HT1080 (cell line): ENCODE data around the gene ALX3. TPM values are rescaled to one million over a fixed set of nuclear protein-coding genes. Genes with fewer than 3 reads are reported as not detected.
"Not testable (repeated sequence)": the region's sequence is repeated elsewhere in the genome, so short reads cannot be mapped to it uniquely, and the experiment has no call there.

ENCODE experiments used
- DNase-seq: peaks from one replicate; pipeline ENCODE4 v3.0.0-alpha.2; 2015; ENCODE audit warnings: low read depth
- total RNA-seq: library from RNA; depleted of rRNA; stranded (reverse); fragments of >200 nt; shearing (Covaris generic); gene quantifications from 2 replicates; pipeline ENCODE4 v1.2.3, GENCODE V29; 2014

The ALX3 gene
- total RNA-seq, 1 experiment from 2014 or later = not detected

DNA sequence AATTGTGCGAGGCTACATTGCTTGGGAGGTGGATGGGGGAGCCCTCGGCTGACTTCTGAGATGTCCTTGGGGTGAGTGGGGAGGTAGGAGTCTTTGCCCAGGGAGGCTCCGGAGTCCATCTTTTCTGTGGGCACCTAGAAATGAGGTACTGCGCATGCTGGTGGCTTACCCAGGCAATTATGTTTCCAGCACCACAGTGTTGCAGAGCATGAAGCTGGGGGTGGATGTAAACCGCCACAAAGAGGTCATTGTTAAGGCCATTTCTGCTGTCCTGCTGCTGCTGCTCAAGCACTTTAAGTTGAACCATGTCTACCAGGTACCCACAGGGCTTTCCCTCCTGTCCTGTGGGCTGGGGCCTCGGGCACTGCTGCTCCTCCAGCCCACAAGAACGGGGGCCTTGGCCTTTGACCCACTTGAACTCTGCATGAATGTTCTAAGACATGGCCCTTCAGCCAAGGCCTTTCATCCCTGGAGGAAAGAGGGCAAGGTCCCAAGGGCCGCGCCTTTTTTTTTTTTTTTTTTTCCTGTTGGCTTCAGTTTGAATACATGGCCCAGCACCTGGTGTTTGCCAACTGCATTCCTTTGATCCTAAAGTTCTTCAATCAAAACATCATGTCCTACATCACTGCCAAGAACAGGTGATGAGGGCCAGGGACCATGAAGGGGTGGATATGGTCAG lies 21.4 kb downstream of the ALX3 start:
- no peak for DNase-seq

DNA sequence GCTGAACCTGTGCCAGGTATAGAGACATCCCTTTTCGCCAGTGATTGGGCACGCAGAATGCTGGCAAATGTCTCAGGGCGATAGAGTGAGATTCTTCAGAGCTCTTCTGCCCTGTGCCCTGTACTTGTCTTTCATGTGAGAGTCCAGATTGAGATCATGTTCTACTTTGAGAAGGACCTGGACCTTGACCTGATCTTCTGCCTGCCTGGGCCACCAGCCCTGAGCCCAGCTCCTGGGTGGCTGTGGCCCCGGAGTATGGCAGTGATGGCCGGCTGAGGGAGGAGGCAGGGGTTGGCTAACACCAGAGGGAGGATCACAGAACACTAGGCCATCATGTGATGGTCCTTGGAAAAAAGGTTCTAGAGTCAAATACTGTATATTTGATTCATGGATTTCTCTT lies 22.2 kb downstream of the ALX3 start:
- no peak for DNase-seq

DNA sequence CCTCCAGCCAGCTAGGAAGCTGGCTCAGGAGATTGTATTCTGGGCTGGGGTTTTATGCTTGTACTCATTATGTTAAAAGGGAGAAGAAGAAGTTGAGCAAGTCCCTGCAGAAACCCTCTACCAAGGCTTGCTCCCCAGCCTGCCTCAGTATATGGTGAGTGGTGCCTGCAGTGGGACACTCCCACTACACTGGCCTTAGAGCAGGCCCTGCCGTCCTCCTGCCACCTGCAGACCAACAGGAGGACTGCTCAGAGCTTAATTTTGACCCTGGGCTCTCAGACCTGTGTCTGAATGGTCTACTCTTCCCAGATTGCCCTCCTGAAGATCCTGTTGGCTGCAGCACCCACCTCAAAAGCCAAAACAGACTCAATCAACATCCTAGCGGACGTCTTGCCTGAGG lies 23.0 kb downstream of the ALX3 start:
- DNase-seq = no peak

DNA sequence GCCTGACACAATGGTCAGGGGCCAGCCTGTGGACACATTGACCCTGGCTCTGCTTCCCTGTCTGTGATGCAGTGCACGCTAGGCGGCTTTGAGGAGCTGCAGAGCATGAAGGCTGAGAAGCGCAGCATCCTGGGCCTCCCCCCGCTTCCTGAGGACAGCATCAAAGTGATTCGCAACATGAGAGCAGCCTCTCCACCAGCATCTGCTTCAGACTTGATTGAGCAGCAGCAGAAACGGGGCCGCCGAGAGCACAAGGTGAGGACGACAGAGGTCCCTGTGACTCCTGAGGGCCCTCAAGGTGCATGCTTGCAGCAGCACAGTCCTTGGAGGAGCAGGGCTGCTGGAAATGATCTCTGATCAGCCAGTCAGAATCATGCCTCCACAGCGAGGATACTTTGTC lies 27.5 kb downstream of the ALX3 start:
- DNase-seq = no peak

DNA sequence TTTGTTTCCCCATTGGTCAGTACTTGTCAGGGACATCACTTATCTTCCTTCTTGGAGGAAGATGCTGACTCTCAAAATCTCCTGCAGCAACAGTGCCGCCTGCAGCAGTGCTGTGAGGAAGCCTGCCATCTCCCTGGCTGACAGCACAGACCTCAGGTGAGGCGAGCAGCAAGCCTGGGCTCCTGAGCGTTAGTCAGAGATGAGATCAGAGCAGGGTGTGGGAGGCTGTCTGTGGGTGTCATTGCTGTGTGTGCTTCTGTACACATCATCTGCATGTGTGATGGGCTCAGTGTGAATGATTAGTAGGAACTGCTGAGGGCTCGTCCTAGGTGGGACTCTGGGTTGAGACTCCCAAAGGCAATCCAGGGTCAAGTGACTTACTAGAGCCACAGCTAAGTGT lies 29.9 kb downstream of the ALX3 start:
- DNase-seq = no peak

DNA sequence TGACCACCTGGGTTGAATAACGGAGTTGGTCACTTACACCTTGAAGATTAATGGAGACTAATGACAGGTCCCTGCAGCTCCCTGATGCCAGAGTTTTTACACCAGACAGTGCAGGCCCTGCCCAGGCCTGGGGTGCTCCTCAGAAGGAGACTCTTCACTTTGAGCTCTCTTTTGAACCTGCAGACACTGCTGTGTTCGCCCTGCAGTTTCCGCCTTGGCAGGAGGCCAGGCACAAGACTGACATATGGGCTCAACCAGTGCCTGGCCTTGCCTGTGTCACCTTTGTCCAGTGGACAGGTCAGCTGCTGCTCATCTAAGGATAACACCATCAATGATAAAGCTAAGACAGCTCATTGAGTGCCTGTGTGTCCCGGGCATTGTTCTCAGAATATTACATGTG lies 30.8 kb downstream of the ALX3 start:
- no peak for DNase-seq

DNA sequence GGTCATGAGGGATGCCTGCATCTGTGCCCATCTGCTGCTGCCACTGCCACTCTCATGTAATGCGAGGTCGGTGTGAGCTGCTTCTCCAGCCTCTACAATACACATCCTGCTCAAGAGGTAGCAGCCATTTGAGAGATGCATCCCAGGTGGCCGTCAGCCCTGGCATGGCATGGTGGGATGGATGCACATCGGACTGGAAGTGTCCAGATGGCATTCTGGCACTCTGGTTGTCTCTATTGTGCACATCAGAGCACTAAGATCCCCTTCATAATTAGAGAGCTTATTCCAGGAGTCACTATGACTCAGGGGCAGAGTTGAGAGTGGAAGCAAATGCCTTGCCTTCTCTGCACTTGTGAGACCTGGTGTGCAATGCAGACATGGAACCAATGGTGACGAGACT lies 32.2 kb downstream of the ALX3 start:
- no peak for DNase-seq

DNA sequence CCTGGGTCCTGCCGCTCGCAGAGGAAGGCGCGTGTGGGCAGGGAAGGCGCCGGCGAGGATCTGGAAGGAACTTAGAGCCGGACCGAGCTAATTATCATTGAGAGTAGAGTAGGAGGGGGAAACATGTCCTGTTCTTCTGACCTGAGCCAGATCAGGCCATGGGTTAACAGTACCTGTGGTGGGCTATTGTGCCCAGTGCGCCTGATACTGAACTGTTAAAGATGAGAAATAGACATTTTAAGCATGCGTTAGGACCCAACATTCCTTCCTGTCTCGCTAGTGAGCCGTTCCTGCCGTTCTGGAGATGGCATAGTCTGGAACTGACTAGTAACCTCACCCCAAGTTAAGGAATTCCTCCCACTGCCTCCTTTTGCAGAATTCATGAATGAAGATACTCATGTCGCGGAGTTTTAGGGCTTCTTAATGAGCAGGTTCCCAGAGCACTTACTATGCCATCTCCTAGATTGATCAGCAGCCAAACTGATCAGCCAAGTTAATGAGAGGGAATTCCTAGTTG lies 35.2 kb downstream of the ALX3 start:
- peak; percentile 17 for DNase-seq

DNA sequence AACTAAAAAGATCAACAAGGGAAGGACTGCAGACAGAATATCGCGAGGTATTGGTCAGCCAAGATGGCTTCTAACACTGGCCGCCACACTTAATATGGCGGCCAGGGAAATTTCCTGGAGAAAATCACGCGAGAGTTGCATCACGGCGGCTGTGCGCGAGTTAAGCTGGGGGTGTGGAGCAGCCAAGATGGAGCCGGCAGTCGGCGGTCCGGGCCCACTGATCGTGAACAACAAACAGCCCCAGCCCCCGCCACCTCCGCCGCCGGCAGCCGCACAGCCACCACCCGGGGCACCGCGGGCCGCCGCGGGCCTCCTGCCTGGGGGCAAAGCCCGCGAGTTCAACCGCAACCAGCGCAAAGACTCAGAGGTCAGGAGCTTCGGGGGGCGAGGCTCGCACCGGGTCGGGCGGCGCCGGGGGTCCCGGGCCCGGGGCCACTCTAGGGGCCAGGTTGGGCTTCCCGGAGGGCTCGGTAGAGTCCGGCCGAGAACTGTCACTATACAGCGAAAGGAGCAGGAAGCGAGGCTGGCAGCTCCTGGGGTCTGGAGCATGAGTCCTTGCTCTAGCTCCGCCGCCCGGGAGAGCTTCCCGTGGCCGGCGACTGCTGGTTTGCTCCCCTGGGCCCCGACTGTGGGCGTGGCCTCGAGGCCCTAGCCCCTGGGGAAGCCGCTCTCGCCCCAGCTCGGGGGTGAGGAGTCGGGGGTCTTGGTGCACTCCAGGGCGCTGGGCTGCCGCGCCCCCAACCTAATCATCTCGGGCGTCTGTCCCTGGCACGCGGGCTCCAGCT lies 35.8 kb downstream of the ALX3 start, which contains the start of gene STRIP1:
Gene STRIP1 (plus strand): TSS at position 174 of the 785 bp plus-strand sequence. CDS start 14 bp downstream, at position 188.
- DNase-seq = peak; percentile 97

DNA sequence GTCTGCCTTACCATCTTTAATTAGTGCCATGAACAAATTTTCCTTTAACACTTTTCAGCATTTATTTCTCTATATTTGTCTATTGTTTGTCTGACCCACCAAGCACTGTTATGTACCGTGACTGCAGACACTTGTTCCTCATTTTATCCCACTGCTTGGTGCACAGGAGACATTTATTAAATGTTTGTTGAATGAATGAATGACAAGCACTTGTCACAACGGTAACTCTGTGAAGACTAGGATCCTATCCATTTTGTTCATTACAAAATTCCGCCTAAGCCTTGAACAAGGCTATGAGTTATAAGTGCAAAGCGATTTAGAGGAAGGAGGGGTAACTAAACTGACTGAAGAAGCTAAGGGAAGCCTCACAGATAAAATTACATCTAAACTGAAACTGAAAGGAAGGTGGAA lies 36.4 kb downstream of the ALX3 start:
- no peak for DNase-seq

DNA sequence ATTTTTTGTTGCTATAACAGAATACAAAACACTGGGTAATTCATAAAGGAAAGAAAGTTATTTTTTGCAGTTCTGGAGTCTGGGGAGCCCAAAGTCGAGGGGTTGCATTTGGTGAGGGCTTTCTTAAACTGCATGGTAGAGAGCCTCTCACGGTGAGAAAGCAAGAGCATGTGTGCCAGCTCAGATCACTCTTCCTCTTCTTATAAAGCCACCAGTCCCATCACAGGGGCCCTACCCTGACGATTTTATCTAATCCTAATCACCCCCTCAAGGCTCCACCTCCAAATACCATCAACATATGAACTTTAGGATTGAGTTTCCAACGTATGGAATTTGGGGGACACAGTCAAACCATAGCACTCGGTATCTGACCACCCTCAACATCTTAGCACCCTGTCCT lies 37.1 kb downstream of the ALX3 start:
- DNase-seq = no peak

DNA sequence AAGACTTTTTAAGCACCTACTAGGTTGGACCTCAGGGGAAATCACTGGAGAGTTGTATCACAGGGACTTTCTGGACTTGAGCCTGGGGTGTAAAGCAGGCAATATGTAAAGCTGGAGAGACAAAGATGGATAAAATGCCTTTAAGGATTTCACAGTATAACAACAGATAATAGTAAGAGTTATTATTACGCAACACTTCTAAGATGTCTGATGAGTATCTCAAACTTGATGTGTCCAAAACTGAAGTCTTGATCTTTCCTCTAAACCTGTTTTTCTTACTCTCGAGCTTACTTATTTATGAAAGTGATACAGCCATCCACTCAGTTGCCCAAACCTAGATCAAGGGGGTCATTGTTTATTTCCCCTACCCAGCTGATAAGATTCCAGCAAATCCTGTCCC lies 38.1 kb downstream of the ALX3 start:
- no peak for DNase-seq

DNA sequence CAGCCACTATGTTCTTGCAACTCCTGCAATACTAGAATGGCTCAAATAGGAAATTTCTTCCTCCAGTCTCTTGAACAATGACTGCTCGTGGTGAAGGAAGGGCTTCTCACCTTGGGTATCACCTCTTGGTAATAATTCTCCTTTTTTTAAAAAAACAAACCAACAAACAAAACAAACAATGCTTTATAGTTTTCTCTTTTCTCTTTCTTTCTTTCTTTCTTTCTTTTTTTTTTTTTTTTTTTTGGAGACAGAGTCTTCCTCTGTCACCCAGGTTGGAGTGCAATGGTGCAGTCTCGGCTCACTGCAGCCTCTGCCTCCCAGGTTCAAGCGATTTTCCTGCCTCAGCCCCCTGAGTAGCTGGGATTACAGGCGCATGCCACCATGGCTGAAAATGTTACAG lies 39.8 kb downstream of the ALX3 start:
- not testable (repeated sequence) for DNase-seq

DNA sequence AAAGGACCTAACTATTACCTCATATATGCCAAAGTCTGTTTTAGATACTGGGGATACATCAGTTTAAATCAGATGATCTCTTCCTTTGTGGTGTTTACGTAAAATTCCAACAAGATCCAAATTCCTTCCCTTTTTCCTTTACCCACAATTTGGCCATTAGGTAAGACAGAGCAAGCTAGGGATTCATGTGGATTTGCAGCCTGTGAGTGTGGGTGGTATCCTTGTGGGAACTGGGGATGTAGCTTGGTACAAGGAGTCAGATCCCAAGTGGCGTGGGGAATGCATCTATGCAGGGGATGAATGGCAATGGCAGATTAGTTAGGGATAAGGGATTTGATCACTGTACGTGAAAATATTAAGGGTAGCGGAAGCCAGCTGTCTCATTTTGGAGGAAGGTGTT lies 45.9 kb downstream of the ALX3 start:
- DNase-seq = no peak

DNA sequence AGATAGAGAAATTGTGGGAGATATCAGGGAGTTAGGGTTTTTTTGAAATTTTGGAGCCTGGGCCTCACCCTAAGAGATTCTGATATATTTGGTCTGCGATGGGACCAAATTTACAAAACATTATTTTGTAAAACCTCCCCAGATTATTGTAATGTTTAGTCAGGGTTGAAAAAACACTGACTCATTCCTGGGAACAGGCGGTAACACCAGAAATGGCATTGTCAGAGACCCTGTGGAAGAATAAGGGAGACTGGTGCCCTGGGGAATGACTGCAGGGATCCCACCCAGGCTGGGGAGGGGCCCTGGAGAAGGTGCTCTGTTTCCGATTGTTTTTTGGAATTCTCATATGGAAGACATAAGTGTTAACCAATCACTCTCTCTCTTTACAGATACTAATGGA lies 49.2 kb downstream of the ALX3 start:
- no peak for DNase-seq

DNA sequence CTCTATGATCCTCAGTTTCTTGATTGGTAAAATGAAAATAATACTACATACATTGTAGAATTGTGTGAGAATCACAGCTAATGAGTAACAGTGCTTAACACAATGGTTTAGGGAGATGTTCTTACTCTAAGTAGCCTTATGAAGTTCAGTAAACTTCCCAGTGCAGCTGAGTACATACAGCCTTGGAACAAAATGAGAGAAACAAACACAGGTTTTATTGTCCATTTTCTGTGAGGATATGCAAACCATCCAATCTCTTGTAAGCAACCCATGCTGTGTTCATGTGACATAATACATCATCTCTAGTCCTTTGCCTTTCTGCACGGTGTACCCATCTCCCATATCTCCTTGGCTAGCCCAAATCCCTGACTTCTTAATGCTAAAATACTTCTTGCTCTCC lies 50.7 kb downstream of the ALX3 start:
- no peak for DNase-seq

DNA sequence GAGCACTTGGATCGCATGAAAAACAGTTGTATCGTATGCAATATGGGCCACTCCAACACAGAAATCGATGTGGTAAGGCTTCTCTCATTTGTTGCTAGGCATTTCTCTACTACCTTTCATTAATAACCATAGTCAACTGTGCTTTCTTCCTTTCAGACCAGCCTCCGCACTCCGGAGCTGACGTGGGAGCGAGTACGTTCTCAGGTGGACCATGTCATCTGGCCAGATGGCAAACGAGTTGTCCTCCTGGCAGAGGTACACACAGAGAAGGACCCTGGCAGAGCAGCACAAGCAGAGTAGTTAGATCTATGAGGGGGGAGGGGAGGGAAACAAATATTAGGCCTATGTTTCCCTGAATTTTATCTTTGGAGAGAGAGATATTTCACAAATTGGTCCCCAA lies 52.1 kb downstream of the ALX3 start:
- DNase-seq = no peak

DNA sequence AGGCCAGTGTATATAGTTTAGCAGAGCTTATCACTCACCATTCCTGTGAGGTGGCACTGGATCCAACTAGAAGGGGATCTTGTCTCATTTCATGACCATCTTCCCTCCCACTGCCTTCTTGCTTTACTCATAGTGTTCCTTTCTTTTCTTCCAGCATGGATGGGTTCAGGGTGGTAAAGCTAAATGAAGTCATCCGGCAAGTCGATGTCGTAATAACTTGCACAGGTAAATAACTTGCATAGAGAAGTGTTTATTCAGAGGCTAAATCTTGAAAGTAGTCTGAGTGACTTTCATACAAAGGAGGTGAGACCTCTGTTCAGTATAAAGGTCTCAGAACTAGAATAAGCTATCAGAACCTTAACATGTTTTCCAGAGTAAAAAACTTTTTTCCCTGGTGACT lies 52.7 kb downstream of the ALX3 start:
- no peak for DNase-seq

DNA sequence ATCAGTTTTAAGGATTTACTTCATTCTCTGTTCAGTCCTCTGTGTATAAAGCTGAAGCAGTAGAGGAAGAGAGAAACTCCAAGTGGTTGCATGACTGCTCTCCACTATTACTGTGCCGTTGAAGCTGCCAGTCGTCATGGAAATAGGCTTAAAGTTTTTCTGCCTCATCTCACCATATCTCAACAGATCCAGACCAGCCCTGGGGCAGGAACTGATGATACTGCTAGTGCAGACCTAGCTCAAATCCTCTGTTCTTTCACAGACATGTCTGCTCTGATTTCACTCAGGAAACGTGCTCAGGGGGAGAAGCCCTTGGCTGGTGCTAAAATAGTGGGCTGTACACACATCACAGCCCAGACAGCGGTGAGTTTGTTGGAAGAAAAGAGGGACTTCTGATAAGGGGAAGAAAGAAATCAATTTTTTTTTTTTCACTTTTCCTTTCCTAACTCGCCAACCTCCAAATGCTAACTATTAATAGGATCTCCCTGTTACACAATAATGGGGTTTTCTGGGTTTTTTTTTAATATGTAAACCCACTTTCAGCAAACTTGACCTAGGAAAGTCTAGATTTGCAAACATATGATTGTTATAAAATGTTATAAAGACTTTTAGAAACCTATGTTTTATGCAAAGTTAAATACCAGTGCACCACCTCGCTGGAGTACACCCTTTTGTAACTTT lies 58.2 kb downstream of the ALX3 start:
- DNase-seq = no peak

DNA sequence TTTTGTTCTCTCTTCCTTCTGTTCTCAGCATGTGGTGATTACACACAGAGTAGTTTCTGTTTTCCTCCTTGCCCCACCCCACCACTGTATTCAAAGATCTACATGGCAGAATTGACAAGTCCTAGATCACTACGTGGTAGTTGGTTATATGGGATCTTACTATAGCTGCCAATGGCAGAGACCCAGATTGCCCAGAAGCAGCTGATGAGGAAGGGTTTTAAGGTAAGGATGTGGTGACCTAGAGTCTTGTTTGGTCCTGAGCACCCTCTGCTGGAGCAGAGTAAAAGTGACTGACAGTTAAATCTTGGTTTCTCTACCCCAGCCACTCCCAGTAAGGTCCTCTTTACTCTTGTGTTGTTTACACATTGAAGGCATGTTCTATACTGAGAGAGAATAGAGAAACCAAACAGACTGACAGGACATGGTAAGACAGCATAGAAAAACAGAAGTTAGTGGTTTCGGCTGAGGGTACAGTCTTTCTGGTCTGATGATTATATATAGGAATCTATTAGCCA lies 58.9 kb downstream of the ALX3 start:
- peak; percentile 64 for DNase-seq
